Measurements from ENCODE around the gene USP32.
"Not testable (repeated sequence)": the region's sequence is repeated elsewhere in the genome, so short reads cannot be mapped to it uniquely, and the experiment has no call there.

The USP32 gene

GRCh38 chr17:60426596-60426995 lies 34.7 kb upstream of the USP32 start:
- H3K4me3 ChIP-seq (replicated peaks; ENCODE audit: low read depth, low read length), result no peak overlapping the region
- TF ChIP-seq, protein P1, sequence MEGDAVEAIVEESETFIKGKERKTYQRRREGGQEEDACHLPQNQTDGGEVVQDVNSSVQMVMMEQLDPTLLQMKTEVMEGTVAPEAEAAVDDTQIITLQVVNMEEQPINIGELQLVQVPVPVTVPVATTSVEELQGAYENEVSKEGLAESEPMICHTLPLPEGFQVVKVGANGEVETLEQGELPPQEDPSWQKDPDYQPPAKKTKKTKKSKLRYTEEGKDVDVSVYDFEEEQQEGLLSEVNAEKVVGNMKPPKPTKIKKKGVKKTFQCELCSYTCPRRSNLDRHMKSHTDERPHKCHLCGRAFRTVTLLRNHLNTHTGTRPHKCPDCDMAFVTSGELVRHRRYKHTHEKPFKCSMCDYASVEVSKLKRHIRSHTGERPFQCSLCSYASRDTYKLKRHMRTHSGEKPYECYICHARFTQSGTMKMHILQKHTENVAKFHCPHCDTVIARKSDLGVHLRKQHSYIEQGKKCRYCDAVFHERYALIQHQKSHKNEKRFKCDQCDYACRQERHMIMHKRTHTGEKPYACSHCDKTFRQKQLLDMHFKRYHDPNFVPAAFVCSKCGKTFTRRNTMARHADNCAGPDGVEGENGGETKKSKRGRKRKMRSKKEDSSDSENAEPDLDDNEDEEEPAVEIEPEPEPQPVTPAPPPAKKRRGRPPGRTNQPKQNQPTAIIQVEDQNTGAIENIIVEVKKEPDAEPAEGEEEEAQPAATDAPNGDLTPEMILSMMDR (IDR thresholded peaks at IDR 0.05; ENCODE audit: low read depth, low read length, missing control alignments), result no peak
- no peak for DNase-seq (ENCODE audit: extremely low read depth, low read depth)

- TF ChIP-seq, protein P1 (IDR thresholded peaks at IDR 0.05; ENCODE audit: low read depth, low read length, missing control alignments), result no peak
- H3K4me3 ChIP-seq (replicated peaks; ENCODE audit: low read depth, low read length), result no peak overlapping the region
- no peak for DNase-seq (ENCODE audit: extremely low read depth, low read depth)
Observed at GRCh38 chr17:60425626-60426025, 33.7 kb upstream of the USP32 start.

DNA sequence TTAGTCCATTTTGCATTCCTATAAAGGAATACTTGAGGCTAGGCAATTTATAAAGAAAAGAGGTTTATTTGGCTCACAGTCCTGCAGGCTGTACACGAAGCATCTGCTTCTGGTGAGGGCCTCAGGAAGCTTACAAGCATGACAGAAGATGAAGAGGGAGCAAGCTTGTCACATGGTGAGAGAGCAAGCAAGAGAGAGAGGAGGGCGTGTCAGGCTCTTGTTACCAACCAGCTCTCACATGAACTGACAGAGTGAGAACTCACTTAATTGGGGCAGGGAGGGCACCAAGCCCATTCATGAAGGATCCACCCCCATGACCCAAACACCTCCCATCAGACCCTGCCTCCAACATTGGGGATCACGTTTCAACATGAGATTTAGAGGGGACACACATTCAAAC lies 31.9 kb upstream of the USP32 start:
- H3K4me3 ChIP-seq (replicated peaks; ENCODE audit: low read depth, low read length), result no peak overlapping the region
- no peak for DNase-seq (ENCODE audit: extremely low read depth, low read depth)
- TF ChIP-seq, protein P1 (IDR thresholded peaks at IDR 0.05; ENCODE audit: low read depth, low read length, missing control alignments), result no peak

GRCh38 chr17:60422162-60422665 lies 30.3 kb upstream of the USP32 start, which contains the start of gene CHCT1:
CHCT1 (plus strand) TSS chr17:60422489; CDS start chr17:60422593, 104 bp downstream.
- H3K4me3 ChIP-seq (replicated peaks; ENCODE audit: low read depth, low read length), result peak within 1 kb of the TSS; percentile 40
- TF ChIP-seq, protein P1 (IDR thresholded peaks at IDR 0.05; ENCODE audit: low read depth, low read length, missing control alignments), result no peak
- no peak for DNase-seq (ENCODE audit: extremely low read depth, low read depth)

DNA sequence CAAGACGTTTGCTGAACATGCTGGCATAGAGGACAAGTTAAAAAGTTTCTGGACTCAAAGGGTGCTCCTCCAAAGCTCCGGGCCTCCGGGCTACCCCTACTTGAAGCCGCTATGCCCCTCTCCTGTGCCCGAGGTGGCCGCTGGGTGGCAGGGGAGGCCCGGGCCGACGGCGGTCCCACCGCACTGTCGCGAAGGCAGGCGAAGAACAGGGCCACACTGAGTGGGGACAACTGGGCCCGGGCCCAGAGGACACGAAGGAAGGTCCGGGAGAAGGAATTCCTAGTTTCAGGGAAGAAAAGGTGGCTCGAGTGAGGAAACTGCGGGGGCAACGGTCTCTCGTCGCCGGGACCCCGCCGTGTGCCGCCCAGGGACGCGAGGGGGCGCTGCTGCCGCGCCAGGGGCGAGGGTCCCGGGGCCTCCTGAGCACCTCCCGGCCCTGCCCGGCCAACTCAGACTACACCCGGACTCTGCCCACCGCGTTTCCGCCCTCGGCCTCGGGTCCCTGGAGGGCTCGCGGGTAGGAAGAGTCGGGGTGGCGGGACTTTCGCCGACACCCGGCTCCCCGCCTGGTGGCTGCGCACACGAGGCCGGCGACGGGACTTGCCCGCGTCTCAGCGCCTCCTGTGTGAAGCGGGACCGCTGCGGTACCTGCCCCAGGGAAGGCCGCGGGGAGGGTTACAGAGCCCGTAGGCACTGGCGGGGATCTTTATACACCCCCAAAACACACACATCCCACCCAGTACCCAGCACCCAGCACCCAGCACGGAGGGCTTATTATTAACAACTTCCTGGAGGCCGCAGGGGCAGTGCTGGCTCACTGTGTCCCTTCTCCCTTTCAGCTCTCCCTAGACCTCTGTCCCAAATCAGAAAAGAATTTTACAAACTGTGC lies 29.6 kb upstream of the USP32 start:
- H3K4me3 ChIP-seq (replicated peaks; ENCODE audit: low read depth, low read length), result peak overlapping the region; percentile 40

DNA sequence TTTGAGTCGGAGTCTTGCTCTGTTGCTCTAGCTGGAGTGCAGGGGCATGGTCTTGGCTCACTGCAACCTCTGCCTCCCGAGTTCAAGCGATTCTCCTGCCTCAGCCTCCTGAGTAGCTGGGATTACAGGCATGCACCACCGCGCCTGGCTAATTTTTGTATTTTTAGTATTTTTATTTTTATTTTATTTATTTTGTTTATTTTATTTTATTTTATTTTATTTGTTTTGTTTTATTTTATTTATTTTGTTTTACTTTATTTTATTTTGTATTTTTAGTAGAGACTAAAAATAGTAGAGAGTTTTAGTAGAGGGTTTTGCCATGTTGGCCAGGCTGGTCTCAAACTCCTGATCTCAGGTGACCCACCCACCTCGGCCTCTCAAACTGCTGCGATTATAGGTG lies 27.9 kb upstream of the USP32 start:
- not testable (repeated sequence) for H3K4me3 ChIP-seq (replicated peaks; ENCODE audit: low read depth, low read length); DNase-seq (ENCODE audit: extremely low read depth, low read depth)

More for the DNA sequence above, 29.6 kb upstream of the USP32 start:
- DNase-seq (ENCODE audit: extremely low read depth, low read depth), result no peak
- TF ChIP-seq, protein P1 (IDR thresholded peaks at IDR 0.05; ENCODE audit: low read depth, low read length, missing control alignments), result peak; percentile 94

- not testable (repeated sequence) for H3K4me3 ChIP-seq (replicated peaks; ENCODE audit: low read depth, low read length); DNase-seq (ENCODE audit: extremely low read depth, low read depth)
Observed at GRCh38 chr17:60419003-60419402, 27.1 kb upstream of the USP32 start.

Measured in HFF-Myc (cell line).